Upper lobe of left lung (tissue), 6 donors: ENCODE data around the gene TYRP1. TPM values are rescaled to one million over a fixed set of nuclear protein-coding genes. Genes with fewer than 3 reads are reported as not detected.

Experiments used
- ATAC-seq, 2 donors: fragments of 200-7000 bp; cut with Tn5 transposase; one replicate each; pipeline ENCODE4 v1.9.1; 2022; ENCODE audit warnings: mild to moderate bottlenecking in 2 of 2, moderate library complexity in 2 of 2; ENCODE audit not compliant: low FRiP score in 2 of 2
- DNase-seq, 2 donors: peaks; one replicate each; pipeline ENCODE4 v3.0.0-alpha.2; 2019 to 2020
- H3K27ac ChIP-seq, 4 donors: fragments of 200-600 bp; sonication (generic); one replicate each; pipeline ENCODE4 v1.5.1; 2016 to 2019
- H3K27me3 ChIP-seq, 4 donors: fragments of 200-600 bp; sonication (generic); one replicate each; pipeline ENCODE4 v1.5.1; 2017 to 2019
- H3K36me3 ChIP-seq, 4 donors: fragments of 200-600 bp; sonication (generic); one replicate each; pipeline ENCODE4 v1.5.1; 2016 to 2019
- H3K4me1 ChIP-seq, 4 donors: fragments of 200-600 bp; sonication (generic); one replicate each; pipeline ENCODE4 v1.5.1; 2018 to 2019
- H3K4me3 ChIP-seq, 4 donors: fragments of 200-600 bp; sonication (generic); one replicate each; pipeline ENCODE4 v1.5.1; 2017 to 2019; ENCODE audit warnings: mild to moderate bottlenecking in 2 of 4, moderate library complexity in 1 of 4
- H3K9me3 ChIP-seq, 4 donors: fragments of 200-600 bp; sonication (generic); one replicate each; pipeline ENCODE4 v1.5.1; 2018 to 2019
- CTCF ChIP-seq, 6 experiments: fragments of 450-650 bp in 4 of 6; fragments of 200-600 bp in 2 of 6; sonication (generic) in 2 of 6; IDR thresholded peaks; one replicate each; pipeline ENCODE4 v1.5.1; 2016 to 2019; ENCODE audit warnings: antibody characterized with exemption in 6 of 6
- EP300 ChIP-seq, 4 donors: sonication (generic); formaldehyde crosslinking; IDR thresholded peaks; one replicate each; pipeline ENCODE4 v1.5.1; 2017; ENCODE audit warnings: antibody characterized with exemption in 4 of 4, control low read depth in 2 of 4
- POLR2A ChIP-seq, 4 donors: fragments of 450-650 bp; IDR thresholded peaks; one replicate each; pipeline ENCODE4 v1.5.1; 2016 to 2017; ENCODE audit warnings: antibody characterized with exemption in 4 of 4, mild to moderate bottlenecking in 2 of 4
- POLR2AphosphoS5 ChIP-seq, 2 donors: sonication (generic); formaldehyde crosslinking; IDR thresholded peaks; one replicate each; pipeline ENCODE4 v1.5.1; 2017; ENCODE audit warnings: antibody characterized with exemption in 2 of 2
- WGBS, 2 donors: methylation state at CpG; one replicate each; pipeline ENCODE4 v1.1.5; 2017 to 2018; 5-methylcytosine and 5-hydroxymethylcytosine counted together
- total RNA-seq, 6 donors: library from RNA; depleted of rRNA in 4 of 6; stranded (reverse); fragments of >200 nt in 4 of 6; gene quantifications; one replicate each; pipeline versions ENCODE4 v1.1.0 to v1.2.1, GENCODE V29; 2016 to 2021
- donor health status: DM: no; HTN: no; CAD: no; lungs with moderate emphysema.
- donor health status: DM: no; HTN: yes; CAD: no; lungs with severe emphysema.

TYRP1 gene
- total RNA-seq = 1 to 10 TPM in 4 of 6 donors, not detected in 2; 3.3 to 8.4 (median 4.2) TPM

DNA sequence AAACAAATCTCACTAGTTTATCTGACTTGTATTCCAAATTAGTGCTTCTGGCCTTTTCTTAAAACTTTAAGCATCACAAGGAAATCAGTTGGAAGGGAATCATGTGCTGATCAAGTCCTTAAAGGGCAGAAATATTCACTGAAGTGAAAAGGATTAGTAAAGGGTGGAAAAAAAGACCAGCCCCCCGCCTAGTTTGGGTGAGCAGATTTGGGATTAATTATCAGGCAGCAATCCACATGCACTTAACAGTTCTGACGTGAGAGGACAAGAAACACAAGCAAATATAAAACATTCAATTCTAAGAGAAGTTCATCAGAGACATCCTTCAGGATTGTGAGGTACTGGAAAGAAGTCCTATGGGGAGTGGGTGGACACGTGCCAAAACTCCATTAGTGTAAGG, at the start of gene TYRP1:
TYRP1 (plus strand) TSS at position 245 of the 400 bp plus-strand sequence. CDS start 612 bp downstream, outside the sequence.
- H3K36me3 ChIP-seq = no peaks in the 10 kb centered on the region
- H3K27ac ChIP-seq = no peak within 1 kb of the TSS
- WGBS, 2 donors = 86 to 95% methylated on average over 3 of the region's 3 CpGs
- TF ChIP-seq EP300 (IDR thresholded peaks at IDR 0.05) (no peak), POLR2AphosphoS5 (IDR thresholded peaks at IDR 0.05) (no peak), CTCF (IDR thresholded peaks at IDR 0.05) (no peak), POLR2A (IDR thresholded peaks at IDR 0.05) (no peak)
- H3K9me3 ChIP-seq = no peaks in the 10 kb centered on the region
- DNase-seq = no peak
- H3K27me3 ChIP-seq = no peaks in the 10 kb centered on the region
- ATAC-seq = no peak
- H3K4me1 ChIP-seq = peaks cover 3 to 10% (median 7%) of the 10 kb centered on the region in 4 donors
- H3K4me3 ChIP-seq = no peak within 1 kb of the TSS

DNA sequence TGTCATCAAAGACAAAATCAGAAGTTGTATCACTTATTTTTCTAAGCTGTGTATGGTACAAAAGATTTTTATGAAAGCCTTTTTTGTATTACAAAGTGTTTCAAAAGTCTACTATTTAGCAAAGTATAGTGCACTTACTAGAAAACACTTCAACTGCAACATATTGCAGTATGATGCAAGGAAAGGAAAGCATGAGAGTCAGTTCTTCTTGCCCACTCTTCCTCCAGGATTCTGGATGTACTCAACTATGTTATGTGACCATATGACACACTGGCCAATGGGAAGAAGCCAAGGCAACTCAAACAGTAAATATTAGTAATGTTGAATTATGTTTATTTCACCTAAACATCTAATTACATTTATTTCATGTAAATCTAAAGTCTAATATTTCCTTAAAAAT, 49.5 kb upstream of the TYRP1 start:
- H3K27ac ChIP-seq = no peak overlapping the region
- H3K27me3 ChIP-seq = no peaks in the 10 kb centered on the region
- ATAC-seq (no peak), DNase-seq (no peak)
- no peaks in the 10 kb centered on the region for H3K4me1 ChIP-seq
- TF ChIP-seq POLR2AphosphoS5 (IDR thresholded peaks at IDR 0.05) (no peak), POLR2A (IDR thresholded peaks at IDR 0.05) (no peak), CTCF (IDR thresholded peaks at IDR 0.05) (no peak), EP300 (IDR thresholded peaks at IDR 0.05) (no peak)
- H3K4me3 ChIP-seq = no peak overlapping the region
- H3K9me3 ChIP-seq = no peaks in the 10 kb centered on the region
- no peaks in the 10 kb centered on the region for H3K36me3 ChIP-seq

DNA sequence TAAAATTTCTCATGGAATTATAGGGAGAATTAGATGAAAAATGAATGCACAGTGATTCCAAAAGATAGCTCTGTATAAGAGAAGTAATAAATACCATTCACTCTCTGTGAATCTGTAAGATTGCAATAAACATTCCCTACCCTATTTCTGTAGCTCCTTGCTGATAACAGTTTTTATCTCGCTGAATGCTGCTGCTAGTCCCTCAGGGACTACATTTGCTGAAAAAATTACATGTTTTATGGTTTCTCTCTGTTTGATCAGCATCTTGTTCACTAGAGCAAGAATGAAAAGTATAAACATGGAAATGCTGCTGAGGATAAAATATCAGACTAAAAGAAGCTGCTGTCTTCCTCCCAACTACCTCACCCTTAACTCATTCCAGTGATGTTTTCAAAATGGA, 44.3 kb upstream of the TYRP1 start:
- no peaks in the 10 kb centered on the region for H3K36me3 ChIP-seq
- no peaks in the 10 kb centered on the region for H3K27me3 ChIP-seq
- H3K27ac ChIP-seq = no peak overlapping the region
- H3K4me3 ChIP-seq = no peak overlapping the region
- 53 to 65% methylated on average over 1 of the region's 1 CpG for WGBS, 2 donors
- H3K9me3 ChIP-seq = no peaks in the 10 kb centered on the region
- no peaks in the 10 kb centered on the region for H3K4me1 ChIP-seq
- no peak for TF ChIP-seq CTCF (IDR thresholded peaks at IDR 0.05)
- no peak for TF ChIP-seq POLR2AphosphoS5 (IDR thresholded peaks at IDR 0.05)
- TF ChIP-seq EP300 (IDR thresholded peaks at IDR 0.05) = no peak
- no peak for TF ChIP-seq POLR2A (IDR thresholded peaks at IDR 0.05)
- DNase-seq = no peak
- no peak for ATAC-seq

DNA sequence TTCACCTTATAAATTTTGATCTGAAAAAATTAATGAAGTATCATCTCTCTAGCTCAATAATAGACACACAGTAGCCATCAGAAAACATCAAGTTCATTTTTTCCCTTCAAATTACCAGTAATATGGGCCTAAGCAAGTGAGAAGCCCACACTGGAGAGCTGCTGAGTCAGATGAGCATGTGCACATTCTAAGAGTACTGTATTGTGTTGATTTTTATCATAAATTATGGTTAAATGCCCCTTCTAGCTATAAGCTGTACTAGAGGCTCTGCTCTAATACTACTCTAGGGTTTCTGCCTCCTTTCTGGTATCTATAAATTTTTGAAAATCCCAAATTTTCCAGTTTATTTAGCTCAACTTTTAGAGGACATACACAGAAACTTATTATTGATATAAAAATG, 42.1 kb upstream of the TYRP1 start:
- Histone ChIP-seq H3K4me1 (no peaks in the 10 kb centered on the region), H3K9me3 (no peaks in the 10 kb centered on the region), H3K36me3 (no peaks in the 10 kb centered on the region), H3K4me3 (no peak overlapping the region), H3K27ac (no peak overlapping the region), H3K27me3 (no peaks in the 10 kb centered on the region)
- no peak for TF ChIP-seq POLR2AphosphoS5 (IDR thresholded peaks at IDR 0.05)
- TF ChIP-seq POLR2A (IDR thresholded peaks at IDR 0.05) = no peak
- TF ChIP-seq CTCF (IDR thresholded peaks at IDR 0.05) = no peak
- TF ChIP-seq EP300 (IDR thresholded peaks at IDR 0.05) = no peak
- ATAC-seq = no peak
- DNase-seq = no peak

GRCh38 chr9:12652973-12653372, 40.2 kb upstream of the TYRP1 start:
- WGBS, 2 donors = 16 to 22% methylated on average over 2 of the region's 2 CpGs
- ATAC-seq (no peak), DNase-seq (no peak)
- H3K36me3 ChIP-seq = no peaks in the 10 kb centered on the region
- no peak overlapping the region for H3K27ac ChIP-seq
- H3K4me3 ChIP-seq = no peak overlapping the region
- peaks cover 0 to 3% (median 0%) of the 10 kb centered on the region in 4 donors for H3K9me3 ChIP-seq
- no peaks in the 10 kb centered on the region for H3K27me3 ChIP-seq
- H3K4me1 ChIP-seq = no peaks in the 10 kb centered on the region
- TF ChIP-seq CTCF (IDR thresholded peaks at IDR 0.05) (no peak), POLR2AphosphoS5 (IDR thresholded peaks at IDR 0.05) (no peak), EP300 (IDR thresholded peaks at IDR 0.05) (no peak), POLR2A (IDR thresholded peaks at IDR 0.05) (no peak)
